CD4-positive, alpha-beta T cell treated with Interleukin-4 for 4 hours (primary cell): ENCODE measurements around the gene PTPRM.

Source experiments
- DNase-seq: peaks from one replicate; pipeline ENCODE4 v3.0.0-alpha.2; 2020

PTPRM gene

DNA sequence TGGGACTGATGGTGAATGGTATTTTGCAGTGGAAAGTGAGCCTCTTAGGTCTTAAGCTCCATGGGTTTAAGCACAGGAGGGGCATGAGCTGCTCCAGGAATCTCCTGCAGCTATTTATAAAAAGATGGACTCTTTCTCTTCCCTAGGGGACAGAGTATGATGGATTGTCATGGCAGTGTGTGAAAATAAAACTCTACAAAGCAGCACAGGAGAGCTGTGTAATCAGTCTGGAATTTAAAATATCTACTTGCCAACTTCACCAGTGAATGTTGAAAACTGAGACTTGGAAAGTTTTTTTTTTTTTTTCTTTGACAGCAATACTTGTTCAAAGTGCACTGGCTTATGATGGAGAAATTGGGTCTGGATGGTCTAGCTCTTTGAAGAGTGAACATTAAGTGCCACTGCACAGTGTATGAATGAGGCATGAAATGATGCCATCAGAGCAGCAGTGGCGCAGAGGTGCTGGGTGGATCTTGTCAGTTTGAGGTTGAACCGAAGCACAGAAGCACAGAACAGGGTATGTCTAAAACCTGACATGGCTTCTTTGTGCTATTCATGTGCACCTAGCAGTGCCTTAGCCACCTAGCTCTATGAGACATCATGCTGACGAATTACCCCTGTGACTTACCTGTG is 245.4 kb downstream of the PTPRM start:
- DNase-seq = no peak

DNA sequence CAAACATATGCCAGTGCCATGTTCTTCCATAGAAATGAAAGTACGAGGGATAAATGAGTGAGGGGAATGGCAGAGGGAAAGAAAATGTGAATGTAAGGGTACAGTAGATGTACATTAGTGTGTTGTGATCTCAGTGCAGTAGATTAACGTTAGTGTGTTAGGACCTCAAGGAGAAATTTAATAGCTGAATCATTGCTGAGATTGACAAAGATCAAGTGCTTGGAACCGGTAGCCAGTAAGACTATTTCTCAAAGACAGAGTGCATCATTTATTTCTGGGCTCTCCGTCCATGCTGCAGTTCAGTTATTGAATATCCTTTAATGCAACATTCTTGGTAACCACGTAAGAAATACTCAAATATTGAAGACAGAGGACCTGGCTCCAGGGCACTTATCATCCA is 246.0 kb downstream of the PTPRM start:
- no peak for DNase-seq

- DNase-seq = no peak
Measured at GRCh38 chr18:7814754-7815315, 247.7 kb downstream of the PTPRM start.

GRCh38 chr18:7815787-7816186 is 248.7 kb downstream of the PTPRM start:
- no peak for DNase-seq

- no peak for DNase-seq
Measured at GRCh38 chr18:7817575-7818230, 250.6 kb downstream of the PTPRM start.

DNA sequence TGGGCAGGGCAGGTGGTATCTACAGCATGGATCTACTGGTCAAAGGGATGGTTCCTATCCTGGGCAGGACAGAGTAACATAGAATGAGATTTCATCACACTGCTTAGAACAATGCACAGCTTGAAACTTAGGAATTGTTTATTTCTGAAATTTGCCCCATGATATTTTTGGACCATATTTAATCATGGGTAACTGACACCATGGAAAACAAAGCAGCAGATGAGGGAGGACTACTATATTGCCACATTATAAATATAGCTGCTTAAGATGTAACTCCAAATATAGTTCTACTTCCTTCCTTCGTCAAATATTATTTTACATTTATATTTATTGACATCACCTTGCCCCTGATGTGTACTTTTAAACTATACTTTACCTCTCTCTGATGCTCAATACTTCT is 254.7 kb downstream of the PTPRM start:
- no peak for DNase-seq

GRCh38 chr18:7822435-7823331 is 255.6 kb downstream of the PTPRM start:
- no peak for DNase-seq

DNA sequence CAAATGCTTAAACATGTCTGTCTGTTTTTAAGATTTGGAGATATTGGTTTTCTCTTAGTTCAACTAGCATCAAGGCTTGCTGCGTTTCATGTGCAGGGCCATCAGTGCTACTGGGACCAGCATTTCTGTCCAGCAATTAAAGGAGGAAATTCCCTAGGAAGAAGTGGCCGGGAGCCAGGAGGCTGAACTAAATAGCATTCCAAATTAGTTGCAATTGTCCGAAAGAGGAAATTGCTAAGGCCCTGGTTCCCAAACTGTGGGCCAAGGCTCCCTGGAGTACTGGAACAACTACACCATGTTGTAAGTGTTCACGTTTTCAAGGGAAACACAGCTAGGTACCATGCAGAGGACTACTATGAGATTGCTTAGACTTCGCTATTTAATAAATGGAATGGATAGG is 257.9 kb downstream of the PTPRM start:
- no peak for DNase-seq

DNA sequence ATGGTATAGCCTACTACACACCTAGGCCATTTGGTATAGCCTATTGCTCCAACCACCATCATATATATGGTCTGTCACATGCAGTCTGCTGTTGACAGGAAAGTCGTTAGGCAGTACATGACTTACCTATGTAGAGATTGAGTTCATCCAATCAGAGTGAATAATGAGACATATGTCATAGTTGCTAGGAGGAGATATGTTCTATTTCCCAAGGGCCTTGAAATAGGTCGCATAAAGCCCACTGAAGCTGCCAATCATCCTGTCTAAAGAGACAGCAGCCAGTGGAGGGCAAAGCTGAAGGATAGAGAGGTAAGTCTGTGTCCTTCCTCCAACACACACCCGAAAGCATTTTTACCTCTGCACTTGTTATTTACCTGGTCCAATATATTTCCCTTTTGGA is 263.4 kb downstream of the PTPRM start:
- no peak for DNase-seq

DNA sequence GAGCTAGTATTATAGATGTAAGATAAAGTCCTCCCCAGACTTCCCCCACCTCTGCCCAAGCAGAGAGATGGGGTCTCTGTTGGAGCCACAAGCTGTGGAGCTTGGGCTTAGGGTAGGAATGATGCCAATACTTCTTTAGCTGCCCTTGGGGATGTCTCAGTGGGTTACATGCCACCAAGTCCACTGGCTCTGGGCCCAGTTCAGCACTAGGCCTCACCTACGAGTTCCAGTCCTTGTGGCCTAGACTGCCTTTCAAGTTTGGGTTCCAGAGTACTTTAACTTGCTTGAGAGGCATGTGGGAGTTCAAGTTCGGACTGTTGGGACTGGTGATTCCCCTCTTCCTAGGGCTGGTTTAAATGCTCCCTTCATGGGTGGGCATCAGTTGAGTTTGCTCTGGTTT is 272.4 kb downstream of the PTPRM start:
- DNase-seq = no peak

DNA sequence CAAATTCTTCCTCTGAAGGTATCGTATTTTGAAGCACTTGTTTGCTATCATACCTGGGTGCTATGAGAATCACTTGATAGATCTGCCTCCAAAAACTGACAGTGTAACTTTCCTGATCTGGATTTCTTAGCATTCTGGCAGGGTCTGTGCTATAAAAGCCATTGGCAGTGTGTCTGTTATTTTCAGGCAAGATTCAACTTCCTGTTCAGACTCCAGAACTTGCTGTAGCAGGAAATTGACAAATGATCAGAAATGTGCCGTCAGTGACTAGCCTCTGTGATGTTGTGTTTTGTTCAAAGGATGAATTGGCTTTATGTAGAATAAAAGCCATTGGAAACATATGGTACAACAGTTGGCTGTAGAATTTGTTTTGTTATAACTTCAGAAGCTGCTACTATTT is 273.3 kb downstream of the PTPRM start:
- no peak for DNase-seq

DNA sequence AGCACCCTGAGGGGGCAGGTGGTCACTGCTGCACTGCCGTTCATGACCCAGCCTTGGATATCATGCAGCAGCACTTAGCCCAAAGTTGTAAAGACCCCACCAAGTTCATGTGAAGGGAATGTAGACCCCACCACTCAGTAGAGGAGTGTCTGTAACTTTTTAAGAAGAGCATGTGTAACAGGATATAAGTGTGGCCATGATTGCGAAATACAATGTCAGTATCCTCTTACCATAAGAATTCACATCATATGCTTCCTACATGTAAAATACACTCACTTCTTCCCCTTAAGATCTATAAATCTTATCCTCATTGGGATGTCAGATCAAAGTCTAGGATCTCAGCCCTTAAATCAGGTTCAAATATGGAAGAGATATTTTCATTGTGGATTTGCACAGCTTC is 276.9 kb downstream of the PTPRM start:
- DNase-seq = no peak

- DNase-seq = no peak
Measured at GRCh38 chr18:7844418-7844817, 277.3 kb downstream of the PTPRM start.

GRCh38 chr18:7846335-7846734 is 279.2 kb downstream of the PTPRM start:
- no peak for DNase-seq

GRCh38 chr18:7847357-7848053 is 280.4 kb downstream of the PTPRM start:
- no peak for DNase-seq

GRCh38 chr18:7848054-7848412 is 280.9 kb downstream of the PTPRM start:
- DNase-seq = no peak

DNA sequence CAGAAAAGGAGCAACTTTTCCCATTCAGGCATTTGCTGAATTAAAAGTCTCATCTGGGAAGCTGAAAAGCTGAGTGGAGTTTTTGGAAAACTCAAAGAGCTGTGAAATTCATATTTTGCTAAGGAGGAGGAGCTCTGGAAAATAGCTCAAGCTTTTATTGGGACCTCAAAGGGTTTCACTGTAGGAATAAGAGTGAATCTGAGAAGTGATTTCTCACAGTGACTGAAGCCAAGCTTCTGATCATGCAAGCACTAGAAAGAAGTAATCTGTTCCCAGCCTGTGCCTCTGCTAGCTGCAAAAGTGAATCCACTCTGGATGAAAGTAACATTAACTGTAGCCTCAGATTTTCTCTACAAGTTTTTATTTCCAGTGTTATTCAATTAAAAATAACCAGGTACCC is 283.3 kb downstream of the PTPRM start:
- no peak for DNase-seq

DNA sequence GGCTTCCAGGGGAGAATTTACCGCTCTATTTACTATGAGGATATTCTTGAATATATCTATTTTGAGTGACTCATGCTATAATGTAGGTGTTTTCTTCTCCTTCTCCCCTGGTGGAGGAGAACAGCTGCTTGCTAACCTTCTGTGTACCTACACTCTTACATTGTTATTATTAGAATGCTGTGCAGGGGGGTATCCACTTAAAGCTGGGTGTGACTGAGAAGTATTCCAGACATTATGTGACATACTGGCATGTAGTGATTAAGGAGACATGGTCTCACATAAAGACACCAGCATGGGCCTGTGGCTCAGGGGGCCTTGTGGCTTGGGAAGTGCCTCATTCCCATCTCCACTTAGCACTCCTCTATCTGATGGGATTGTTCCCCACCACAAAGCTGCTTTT is 287.9 kb downstream of the PTPRM start:
- DNase-seq = no peak

GRCh38 chr18:7855671-7856070 is 288.6 kb downstream of the PTPRM start:
- no peak for DNase-seq

DNA sequence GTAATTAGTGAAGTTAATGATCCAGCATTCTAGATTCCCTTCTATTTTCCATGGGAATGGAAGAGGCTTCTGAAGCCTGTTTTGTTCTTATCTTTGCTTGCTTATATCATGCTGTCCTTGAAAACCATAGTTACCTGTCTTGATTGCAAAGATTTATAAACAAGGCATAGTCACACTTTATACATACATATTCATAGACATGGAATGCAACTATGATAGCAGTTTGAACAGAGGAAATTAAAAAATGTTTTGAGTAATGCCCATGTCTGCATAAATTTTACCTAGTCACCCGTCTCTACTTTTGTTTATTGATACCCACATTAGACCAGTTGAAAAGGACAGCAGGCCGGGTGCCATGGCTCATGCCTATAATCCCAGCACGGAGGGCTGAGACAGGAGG is 289.0 kb downstream of the PTPRM start:
- DNase-seq = no peak

DNA sequence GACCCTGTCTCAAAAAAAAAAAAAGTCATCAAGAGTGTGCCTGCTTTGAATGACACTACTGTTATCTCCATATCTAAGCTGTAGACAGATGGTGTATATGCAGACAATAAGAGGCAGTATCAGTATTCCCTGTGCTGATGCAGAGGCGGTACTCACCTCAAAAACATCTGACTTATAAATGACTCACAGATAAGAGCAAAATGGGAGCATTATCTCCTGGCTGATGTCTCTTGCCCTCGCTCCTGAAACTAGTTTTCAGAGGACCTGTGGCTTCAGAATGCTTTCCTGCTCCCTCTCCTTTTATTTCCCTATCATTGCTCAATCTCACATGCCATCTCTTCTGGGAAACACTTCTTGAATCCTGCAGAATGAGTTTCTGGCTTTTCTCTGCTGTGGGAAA is 289.6 kb downstream of the PTPRM start:
- DNase-seq = no peak

DNA sequence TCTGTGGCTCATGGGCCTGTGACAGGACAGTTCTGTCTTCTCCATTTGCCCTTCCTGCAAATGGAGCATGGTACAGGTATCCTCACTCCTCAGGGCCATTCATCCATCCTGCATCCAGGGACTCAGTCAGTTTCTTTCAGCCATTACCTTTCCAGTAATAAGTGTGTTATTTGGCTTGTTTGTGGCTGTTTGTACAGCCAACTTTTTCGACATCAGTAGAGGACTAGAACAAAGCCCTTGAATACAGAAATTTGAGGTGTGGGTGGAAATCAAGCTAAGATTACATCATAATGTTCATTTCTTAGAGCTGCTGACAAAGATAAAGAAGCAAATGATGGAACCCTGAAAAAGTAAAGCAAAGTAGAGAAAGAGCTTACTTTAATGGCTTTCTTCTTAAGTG is 290.4 kb downstream of the PTPRM start:
- no peak for DNase-seq

DNA sequence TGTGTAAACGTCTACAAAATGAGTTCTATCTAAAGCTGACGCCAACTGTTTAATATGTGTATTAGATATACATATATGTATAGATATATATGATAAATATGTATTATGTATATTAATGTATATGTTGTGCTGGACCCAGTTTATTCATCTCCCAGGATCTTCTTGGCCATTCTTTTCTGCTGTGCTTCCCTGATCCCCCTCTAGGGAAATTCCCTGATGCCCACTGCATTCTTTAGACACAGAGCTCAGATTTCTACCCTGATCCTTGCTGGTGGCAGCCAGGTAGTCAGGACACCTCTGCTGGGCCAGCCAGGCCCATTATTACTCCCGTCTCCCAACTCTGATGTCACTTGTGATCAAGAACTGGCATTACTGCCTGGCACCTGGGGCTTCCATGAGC is 292.0 kb downstream of the PTPRM start:
- DNase-seq = no peak
